DND-41 (cell line): ENCODE measurements around the gene TP63.

ENCODE experiments used
- EZH2 ChIP-seq: IDR thresholded peaks from 3 replicates; pipeline ENCODE4 v1.6.1; 2012; ENCODE audit warnings: borderline replicate concordance, low read depth, mild to moderate bottlenecking, moderate library complexity, low read length, inconsistent platforms; ENCODE audit not compliant: severe bottlenecking
- TF ChIP-seq, protein P1 (sequence below): IDR thresholded peaks from 2 replicates; pipeline ENCODE4 v1.5.1; 2012; ENCODE audit warnings: borderline replicate concordance, low read length, moderate library complexity, mild to moderate bottlenecking; ENCODE audit not compliant: poor library complexity, severe bottlenecking; ENCODE audit errors: extremely low read depth

DNA sequence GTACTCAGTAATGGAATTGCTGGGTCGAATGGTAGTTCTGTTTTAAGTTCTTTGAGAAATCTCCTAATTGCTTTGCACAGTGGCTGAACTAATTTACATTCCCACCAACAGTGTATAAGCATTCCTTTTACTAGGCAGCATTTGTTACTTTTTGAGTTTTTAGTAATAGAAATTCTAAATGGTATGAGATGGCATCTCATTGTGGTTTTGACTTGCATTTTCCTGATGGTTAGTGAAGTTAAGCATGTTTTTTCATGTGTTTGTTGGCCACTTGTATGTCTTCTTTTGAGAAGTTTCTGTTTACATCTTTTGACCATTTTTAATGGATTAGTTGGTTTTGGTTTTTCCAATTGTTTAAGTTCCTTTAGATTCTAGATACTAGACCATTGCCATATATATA is 28.4 kb downstream of the TP63 start:
- TF ChIP-seq, protein P1, sequence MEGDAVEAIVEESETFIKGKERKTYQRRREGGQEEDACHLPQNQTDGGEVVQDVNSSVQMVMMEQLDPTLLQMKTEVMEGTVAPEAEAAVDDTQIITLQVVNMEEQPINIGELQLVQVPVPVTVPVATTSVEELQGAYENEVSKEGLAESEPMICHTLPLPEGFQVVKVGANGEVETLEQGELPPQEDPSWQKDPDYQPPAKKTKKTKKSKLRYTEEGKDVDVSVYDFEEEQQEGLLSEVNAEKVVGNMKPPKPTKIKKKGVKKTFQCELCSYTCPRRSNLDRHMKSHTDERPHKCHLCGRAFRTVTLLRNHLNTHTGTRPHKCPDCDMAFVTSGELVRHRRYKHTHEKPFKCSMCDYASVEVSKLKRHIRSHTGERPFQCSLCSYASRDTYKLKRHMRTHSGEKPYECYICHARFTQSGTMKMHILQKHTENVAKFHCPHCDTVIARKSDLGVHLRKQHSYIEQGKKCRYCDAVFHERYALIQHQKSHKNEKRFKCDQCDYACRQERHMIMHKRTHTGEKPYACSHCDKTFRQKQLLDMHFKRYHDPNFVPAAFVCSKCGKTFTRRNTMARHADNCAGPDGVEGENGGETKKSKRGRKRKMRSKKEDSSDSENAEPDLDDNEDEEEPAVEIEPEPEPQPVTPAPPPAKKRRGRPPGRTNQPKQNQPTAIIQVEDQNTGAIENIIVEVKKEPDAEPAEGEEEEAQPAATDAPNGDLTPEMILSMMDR = no peak
- TF ChIP-seq EZH2 = no peak
